Superior temporal gyrus (tissue), 1 donor: ENCODE results near the gene SPATA3.

Experiments used
- DNase-seq: peaks from one replicate; pipeline ENCODE4 v3.0.0-alpha.2; 2016; ENCODE audit errors: extremely low spot score

SPATA3 gene

DNA sequence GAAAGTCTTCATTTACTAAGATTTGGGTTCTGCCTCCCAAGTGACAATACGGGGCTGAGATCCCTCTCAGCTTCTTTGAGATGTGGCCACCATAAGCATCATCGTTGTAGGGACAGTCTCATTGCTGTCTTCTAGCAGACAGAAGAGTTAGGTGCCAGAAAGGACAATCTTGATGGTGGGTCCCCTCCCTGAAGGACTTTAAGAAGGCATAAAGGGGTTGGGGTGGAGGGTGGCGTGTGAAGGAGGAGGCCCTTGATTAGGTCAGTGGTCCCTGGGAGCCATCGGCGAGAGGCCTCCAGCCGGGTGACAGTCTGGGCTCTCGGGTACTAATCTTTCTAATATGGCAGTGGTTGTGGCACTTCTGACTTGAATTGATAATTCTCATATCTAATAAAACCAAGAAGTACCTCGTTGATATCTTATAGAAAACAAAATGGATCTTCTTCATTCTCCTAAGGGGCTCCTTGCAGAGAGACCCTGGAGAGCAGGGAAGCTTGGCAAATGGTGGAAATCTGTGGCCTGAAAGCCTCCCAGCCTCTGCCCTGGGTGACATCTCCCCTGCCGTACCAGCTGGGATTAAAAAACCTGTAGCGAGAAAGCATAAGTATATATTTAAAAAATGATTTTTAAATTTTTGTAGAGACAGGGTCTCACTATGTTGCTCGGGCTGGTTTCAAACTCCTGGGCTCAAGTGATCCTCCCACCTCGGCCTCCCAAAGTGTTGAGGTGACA is 53.5 kb downstream of the SPATA3 start:
- no peak for DNase-seq

- DNase-seq: peak; percentile 32
These were observed 54.3 kb downstream of the SPATA3 start for GRCh38 chr2:231050018-231050901.

DNA sequence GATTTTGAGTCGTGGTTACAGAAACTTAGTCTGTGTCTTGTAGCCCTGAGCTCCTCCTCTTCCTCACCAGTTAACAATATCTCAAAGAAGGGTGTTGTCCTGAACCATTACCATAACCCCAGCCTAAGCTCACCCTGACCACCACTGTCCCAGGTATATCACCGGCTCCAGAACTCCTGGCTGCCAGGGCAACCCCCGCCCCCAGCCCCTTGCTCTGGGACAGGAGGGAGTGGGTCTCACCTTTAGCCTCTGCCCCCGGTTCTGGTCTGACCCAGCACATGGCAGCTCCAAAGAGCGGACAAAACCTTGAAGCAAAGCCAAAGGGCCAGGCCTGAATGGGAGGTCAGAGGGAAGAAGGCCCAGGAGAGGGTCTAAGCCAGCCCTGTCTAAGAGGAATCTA is 55.2 kb downstream of the SPATA3 start:
- no peak for DNase-seq

GRCh38 chr2:231052494-231053451 is 56.9 kb downstream of the SPATA3 start:
- DNase-seq: peak; percentile 91

DNA sequence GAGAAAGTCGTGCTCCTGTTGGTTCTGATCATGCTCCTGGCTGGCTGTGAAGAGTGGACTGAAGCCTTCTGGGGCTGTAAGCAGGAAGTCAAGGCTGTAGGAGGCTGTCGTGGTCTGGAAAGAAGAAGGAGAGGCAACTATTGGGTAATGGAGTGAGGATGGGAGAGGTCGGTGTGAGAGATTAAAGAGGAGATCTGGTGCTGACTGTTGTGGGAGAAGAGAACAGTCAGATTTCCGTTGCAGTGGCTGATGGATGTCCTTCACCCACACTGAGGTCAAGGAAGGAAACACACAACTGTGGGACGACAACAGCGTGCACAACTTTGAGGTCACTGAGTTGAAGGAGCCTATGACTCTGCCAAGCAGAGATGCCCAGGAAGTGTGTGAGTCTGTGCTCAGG is 57.9 kb downstream of the SPATA3 start:
- DNase-seq: no peak

DNA sequence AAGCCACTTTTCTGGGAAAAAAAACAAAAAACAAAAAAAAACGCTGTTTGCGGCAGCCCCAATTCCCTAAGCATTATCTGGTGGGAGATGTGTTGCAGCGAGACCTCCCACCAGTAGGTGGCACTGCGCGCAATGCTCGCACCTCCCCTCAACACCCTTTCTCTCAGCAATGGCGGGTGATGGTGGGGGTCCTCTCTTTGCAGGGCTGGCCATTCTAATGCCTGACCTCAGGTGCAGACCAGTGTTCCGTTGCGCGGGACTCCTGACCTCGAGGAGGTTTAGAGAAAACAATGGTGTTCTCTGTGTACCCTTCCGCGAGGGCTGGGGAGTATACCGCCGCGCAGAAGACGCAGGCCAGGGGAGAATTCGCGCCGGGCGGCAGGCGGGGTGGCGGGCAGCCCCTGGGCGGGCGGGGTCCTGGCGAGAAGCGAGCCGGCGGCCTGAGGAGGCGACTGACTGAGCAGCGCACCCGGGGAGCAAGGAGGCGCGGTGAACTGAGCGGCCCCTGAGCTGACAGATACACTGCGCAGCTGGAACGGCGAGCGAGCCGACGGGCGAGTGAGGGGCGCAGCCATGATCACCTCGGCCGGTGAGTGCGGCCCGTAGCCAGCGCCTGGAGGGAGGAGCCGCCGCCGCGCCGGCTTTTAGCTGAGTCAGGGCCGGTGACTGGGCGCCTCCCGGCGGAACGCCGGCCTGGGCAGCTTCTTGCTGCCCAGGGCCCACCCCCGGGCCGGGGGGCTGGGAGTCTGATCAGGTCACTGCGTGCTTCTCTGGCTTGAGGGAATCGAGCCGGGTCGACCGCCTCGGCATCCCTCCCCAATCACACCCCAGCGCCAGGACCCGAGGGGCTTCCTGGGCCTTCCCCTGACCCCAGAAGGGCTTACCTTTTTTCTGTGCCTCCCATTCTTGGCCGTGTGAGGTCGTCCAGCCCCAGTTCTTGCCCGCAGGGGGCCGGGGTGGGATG is 60.8 kb downstream of the SPATA3 start, which contains the start of gene PSMD1:
Gene PSMD1, plus strand, starts transcription at position 415 of the 964 bp plus-strand sequence. Its CDS starts 159 bp downstream, at position 574.
- DNase-seq: peak; percentile 95

GRCh38 chr2:231057590-231057989 is 61.7 kb downstream of the SPATA3 start:
- no peak for DNase-seq
